Upper lobe of left lung (tissue), 4 donors: ENCODE results near the gene EXT2.

Experiments used
- POLR2A ChIP-seq, 4 donors: fragments of 450-650 bp; IDR thresholded peaks; one replicate each; pipeline ENCODE4 v1.5.1; 2016 to 2017; ENCODE audit warnings: antibody characterized with exemption in 4 of 4, mild to moderate bottlenecking in 2 of 4
- POLR2AphosphoS5 ChIP-seq, 2 donors: sonication (generic); formaldehyde crosslinking; IDR thresholded peaks; one replicate each; pipeline ENCODE4 v1.5.1; 2017; ENCODE audit warnings: antibody characterized with exemption in 2 of 2

- TF ChIP-seq POLR2A (IDR thresholded peaks at IDR 0.05), result no peak
- TF ChIP-seq POLR2AphosphoS5 (IDR thresholded peaks at IDR 0.05), result no peak
Observed at GRCh38 chr11:44167046-44167445, 71.6 kb downstream of the EXT2 start.
